ENCODE measurements around the gene SLC39A8.

GRCh38 chr4:102344520-102344953 is 745 bp downstream of the SLC39A8 start:
- TF ChIP-seq EZH2 (IDR thresholded peaks at IDR 0.05; ENCODE audit: insufficient read depth, poor library complexity, severe bottlenecking) (no peak), EZH2phosphoT487 (IDR thresholded peaks at IDR 0.05; ENCODE audit: insufficient read depth, low read depth) (no peak)
